GM12875 (cell line): ENCODE measurements around the gene MAP3K2.

Experiments used
- H3K4me3 ChIP-seq: one replicate; pipeline ENCODE4 v1.5.1; 2011; ENCODE audit warnings: low read depth, low read length, control low read depth
- TF ChIP-seq, protein P1 (sequence below): IDR thresholded peaks from 2 replicates; pipeline ENCODE4 v1.5.1; 2011; ENCODE audit warnings: low read depth, mild to moderate bottlenecking, control low read depth, inconsistent platforms, low read length, moderate library complexity, borderline replicate concordance; ENCODE audit not compliant: insufficient read depth

The MAP3K2 gene

DNA sequence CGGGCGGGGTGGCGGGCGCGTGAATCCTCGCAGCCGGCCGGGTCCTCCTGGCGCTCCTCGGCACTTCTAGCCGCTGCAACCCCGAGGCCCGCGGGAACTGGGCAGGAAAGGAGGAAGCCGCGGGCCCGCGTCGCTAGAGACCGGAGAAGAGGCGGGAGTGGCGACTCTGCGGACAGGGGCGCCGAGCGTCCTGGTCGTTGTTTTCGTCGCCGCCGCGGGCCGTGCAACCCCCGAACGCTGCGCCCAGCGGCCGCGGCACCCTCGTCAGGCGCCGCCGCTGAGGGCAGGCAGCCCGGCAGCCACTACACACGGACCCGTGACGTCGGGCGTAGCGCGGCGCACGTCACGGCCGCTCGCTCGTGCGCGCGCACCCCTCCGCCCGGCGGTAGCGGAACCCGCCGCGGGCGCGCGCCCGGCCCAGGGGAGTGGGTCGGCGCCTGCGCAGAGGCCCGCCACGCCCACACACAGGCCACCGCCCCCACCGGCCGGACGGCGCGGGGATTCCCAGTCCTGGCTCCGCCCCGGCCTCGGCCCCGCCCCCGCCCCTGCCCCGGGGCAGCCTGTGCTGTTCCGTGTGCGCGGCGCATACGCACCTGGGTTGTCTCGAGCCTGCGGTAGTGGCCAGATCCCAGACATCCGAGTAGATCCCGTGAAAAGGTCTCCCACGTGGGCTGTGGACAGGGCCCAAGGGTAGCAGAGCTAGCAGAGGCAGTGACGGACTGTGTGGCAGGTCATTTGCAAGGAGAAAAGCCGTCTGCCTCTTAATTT is at the start of gene MAP3K2:
Gene MAP3K2 (minus strand): TSS at position 321 of the 768 bp plus-strand sequence. CDS start 44,846 bp downstream, outside the sequence.
- TF ChIP-seq, protein P1, sequence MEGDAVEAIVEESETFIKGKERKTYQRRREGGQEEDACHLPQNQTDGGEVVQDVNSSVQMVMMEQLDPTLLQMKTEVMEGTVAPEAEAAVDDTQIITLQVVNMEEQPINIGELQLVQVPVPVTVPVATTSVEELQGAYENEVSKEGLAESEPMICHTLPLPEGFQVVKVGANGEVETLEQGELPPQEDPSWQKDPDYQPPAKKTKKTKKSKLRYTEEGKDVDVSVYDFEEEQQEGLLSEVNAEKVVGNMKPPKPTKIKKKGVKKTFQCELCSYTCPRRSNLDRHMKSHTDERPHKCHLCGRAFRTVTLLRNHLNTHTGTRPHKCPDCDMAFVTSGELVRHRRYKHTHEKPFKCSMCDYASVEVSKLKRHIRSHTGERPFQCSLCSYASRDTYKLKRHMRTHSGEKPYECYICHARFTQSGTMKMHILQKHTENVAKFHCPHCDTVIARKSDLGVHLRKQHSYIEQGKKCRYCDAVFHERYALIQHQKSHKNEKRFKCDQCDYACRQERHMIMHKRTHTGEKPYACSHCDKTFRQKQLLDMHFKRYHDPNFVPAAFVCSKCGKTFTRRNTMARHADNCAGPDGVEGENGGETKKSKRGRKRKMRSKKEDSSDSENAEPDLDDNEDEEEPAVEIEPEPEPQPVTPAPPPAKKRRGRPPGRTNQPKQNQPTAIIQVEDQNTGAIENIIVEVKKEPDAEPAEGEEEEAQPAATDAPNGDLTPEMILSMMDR, result no peak
- peak within 1 kb of the TSS; percentile 87 for H3K4me3 ChIP-seq

DNA sequence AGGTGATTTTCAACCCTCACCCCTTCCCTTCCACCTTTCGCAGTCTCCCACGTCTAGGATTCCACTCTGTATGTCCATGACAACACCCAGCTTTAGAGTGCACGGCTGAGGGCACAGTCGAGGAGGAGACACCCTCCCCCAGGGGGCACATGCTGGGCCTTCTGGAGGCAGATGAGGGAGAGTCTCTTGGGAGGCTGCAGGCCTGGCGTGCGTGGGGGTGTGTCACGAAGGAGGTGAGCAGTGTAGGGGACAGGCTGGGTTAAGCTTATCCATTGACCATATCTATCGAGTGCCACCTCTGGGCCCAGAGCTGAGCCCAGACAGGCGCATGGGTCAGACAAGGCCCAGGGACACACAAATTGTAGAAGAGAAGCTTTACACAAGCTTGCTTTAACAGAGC is 49.3 kb upstream of the MAP3K2 start:
- TF ChIP-seq, protein P1, result no peak
- no peak overlapping the region for H3K4me3 ChIP-seq

- TF ChIP-seq, protein P1, result no peak
- no peak overlapping the region for H3K4me3 ChIP-seq
Observed at GRCh38 chr2:127434515-127434914, 46.7 kb upstream of the MAP3K2 start.

DNA sequence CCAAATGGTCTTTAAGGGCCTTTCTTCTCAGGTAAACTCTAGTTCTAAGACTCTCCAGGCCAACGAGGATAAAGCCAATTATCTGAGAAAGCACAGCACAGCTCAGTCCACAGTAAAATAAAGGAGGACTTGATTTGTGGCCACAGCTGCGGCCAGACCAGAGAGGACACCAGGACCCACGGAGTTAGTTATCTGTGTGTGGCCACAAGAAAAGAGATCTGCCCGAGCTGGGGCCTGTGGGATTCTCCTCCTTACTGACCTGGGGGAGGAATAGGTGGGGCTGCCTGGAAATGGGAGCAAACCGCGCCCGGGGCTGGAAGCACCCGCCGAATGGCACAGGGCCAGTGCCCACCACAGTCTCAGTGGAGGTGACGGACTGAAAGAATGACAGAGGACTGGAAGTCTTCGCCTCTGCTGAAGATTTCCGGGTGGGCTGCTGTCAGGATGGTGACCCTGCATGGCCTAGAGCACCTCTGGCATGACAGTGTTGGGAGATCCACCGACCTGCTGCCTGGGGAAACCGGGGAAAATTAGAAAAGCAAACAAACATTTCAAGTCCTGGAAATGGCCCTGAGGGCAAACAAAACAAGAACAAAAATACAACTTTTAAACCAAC is 43.7 kb upstream of the MAP3K2 start:
- TF ChIP-seq, protein P1, result no peak
- no peak overlapping the region for H3K4me3 ChIP-seq

- TF ChIP-seq, protein P1, result no peak
Observed at GRCh38 chr2:127429844-127430425, 42.2 kb upstream of the MAP3K2 start.

GRCh38 chr2:127429291-127429690 is 41.5 kb upstream of the MAP3K2 start:
- H3K4me3 ChIP-seq, result no peak overlapping the region
- TF ChIP-seq, protein P1, result no peak

More at GRCh38 chr2:127429844-127430425, 42.2 kb upstream of the MAP3K2 start:
- no peak overlapping the region for H3K4me3 ChIP-seq
